Islet precursor cell (in vitro differentiated cells): ENCODE results near the gene MRPS27.
"Not testable (repeated sequence)": the region's sequence is repeated elsewhere in the genome, so short reads cannot be mapped to it uniquely, and the experiment has no call there.

Source experiments
- DNase-seq: peaks from one replicate; pipeline ENCODE4 v3.0.0-alpha.2; 2018

Gene MRPS27

GRCh38 chr5:72325566-72326305 is 5.7 kb upstream of the MRPS27 start:
- no peak for DNase-seq

GRCh38 chr5:72324189-72324825 is 4.3 kb upstream of the MRPS27 start:
- no peak for DNase-seq

GRCh38 chr5:72319435-72319975 is 535 bp downstream of the MRPS27 start:
- not testable (repeated sequence) for DNase-seq

DNA sequence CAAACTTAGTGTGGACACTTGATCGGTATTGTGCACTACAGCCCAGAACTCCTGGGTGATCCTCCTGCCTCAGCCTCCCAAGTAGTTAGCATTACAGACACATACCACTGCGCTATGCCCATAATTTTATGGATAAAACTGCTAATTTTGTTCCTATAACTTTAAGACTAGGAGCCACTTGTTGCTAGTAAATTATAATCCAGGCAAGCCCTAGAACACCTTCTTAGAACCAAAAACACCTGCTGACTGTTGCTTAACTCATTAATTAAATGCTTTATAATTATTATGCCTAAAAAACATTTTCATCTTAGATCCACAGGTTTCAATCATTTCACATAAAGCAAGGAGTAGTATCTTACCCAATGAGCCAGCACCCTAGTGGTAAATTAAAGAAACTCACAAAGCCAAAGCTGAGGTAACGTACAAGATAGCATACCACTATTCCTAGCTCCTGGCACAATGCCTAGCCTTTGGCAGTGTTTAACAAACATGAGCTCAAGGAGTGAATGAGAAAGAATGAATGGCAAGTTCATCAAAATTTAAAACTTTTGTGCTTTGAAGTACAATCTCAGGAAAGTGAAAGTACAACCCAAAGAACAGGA is 5.4 kb downstream of the MRPS27 start:
- no peak for DNase-seq

DNA sequence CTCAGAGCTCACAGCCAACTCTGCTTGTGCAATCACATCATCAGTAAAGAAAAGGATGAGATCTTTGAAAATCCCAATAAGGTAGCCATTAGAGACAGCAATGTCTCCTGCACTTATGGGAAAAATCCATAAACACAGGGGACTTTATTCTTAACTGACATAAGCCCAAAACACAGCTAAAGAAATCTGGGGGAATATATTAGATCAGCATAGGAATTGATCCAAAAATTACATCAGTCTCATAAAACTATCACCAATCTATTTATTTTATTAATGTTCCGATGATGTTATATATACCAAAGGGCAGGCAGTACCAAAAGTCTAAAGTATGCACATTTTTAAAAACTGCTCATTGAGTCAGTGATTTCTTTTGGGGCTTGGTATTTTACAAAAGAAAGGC is 6.9 kb downstream of the MRPS27 start:
- no peak for DNase-seq

- no peak for DNase-seq
These were observed 11.2 kb downstream of the MRPS27 start for GRCh38 chr5:72308853-72309191.

DNA sequence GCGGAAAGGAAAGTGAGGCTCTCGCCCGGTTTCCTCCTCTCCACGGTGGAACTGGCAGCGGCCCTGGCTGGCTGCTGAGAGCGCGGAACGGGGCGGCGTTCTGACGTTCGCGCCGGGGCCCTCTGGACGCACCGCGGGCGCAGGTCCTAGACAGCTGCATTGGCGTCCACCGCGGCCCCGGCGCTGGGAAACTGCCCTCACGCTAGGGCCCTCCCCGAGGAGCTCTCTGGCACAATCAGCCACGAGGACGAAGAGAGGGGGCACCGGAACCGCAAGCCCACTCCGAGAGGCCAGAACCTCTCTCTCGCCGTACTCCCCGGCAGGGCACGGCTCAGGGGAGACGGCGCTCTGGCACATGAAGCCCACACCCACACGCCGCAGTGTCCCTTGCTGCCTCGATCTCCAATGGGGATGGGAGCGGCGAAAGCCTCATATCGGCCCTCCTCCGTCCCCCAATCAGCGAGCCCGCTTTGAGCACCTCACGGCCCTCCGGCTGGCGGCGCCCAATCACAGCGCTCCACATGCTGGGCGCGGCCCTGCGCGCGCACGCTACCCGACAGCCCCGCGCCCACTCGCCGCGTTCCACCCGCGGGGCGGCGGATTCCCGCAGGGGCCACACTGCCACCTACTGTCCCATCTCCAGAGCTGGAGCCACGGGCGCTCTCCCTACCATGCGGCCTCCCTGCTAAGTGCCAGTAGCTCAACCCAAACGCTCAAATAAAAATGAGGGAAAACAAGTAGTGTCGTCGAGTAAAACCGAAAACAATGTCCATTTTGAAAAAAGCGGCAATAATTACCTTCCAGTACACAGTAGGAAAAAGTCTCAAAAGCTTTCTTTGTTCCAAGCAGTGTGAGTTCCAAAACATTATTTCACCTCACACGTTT is 11.8 kb downstream of the MRPS27 start:
- peak; percentile 99 for DNase-seq

DNA sequence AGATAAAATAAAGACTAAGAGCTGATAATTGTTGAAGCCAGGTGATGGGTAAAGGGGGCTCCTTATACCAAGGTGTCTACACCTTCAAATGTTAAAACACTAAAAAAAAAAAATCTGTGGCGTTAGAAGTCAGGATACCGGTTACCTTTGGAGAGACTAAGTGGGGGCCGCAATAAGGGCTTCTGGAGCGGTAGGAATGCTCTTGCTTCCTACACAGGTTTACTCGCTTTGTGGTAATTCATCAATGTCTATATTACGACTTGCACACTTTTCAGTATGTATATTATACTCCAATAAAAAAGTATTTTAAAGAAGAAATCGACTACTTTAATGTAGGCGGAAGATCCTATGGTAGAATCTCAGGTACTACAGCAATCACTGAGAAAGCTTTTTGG is 12.5 kb downstream of the MRPS27 start:
- DNase-seq, result no peak

GRCh38 chr5:72305194-72306142 is 14.6 kb downstream of the MRPS27 start:
- DNase-seq, result no peak

- DNase-seq, result peak; percentile 82
These were observed 17.9 kb downstream of the MRPS27 start for GRCh38 chr5:72302171-72302570.

DNA sequence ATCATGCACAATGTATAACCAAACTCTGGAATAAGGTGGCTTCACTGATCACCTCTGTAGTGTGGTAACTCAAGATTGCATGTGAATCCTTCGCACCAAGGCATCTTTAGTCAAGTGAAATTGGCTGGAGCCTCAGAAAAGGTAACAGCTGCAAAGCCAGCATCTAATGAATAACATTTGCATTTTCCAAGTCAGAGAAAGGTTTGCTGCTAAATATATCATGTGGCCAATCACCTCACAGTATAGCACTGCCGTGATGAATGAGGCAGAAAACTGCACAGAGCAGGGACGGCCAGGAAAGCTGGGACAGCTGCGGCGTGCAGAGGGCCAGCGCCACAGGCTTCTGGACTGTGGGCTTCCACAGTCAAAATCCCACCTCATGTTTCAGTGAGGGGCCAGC is 18.5 kb downstream of the MRPS27 start:
- DNase-seq, result no peak

GRCh38 chr5:72300590-72301339 is 19.3 kb downstream of the MRPS27 start:
- no peak for DNase-seq

- no peak for DNase-seq
These were observed 21.3 kb downstream of the MRPS27 start for GRCh38 chr5:72298711-72299110.

DNA sequence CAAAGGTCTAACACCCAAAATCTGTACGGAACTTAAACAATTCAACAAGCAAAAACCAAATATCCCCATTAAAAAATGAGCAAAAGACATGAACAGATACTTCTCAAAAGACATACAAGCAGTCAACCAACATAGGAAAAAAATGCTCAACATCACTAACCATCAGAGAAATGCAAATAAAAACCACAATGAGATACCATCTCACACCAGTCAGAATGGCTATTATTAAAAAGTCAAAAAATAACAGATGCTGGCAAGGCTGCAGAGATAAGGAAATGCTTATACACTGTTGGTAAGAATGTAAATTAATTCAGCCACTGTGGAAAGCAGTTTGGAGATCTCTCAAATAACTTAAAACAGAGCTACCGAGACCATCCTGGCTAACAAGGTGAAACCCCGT is 21.9 kb downstream of the MRPS27 start:
- not testable (repeated sequence) for DNase-seq

- DNase-seq, result no peak
These were observed 23.8 kb downstream of the MRPS27 start for GRCh38 chr5:72296256-72296655.

DNA sequence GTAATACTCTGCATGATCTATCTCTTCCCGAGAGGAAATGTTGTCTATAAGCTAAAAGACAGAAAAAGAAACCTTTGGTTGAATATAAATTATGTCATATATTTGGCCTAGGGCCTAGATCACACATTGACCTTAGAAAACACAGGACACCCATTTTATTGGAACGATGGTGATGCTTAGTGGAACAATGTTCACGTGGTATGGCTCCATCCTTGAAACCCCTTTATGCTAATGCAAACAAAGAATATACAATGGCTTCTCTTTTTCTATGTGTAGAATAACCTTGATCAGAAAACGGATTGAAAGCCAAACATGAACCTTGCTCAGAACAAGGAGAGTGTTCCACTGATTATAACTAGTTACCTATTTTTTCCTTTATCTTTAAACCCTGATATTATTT is 24.5 kb downstream of the MRPS27 start:
- DNase-seq, result no peak

- DNase-seq, result no peak
These were observed 25.6 kb downstream of the MRPS27 start for GRCh38 chr5:72294473-72294872.

DNA sequence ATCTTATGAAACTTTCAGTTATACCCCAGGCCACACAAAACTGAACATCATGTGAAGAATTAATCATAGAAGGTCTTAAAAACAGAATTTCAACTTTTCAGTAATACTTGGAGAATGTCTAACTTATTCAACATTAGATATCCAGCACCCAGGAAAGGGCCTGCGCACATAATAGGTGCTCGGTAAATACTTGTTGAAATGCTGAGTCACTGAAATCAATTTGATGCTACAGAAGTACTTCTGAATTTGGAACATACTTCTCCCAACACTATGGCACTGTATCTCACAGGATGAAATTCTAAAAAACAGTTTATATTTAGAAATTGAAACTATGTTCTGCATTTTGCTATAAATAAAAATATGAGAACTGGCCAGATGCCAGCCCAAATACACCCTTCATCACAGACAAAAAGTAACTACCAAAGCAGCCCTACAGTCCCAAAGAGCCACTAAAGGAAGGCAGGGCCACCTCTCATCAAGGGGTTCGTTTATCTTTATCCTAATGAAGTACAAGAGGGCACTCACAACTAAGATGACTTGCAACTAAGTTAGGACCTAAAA is 26.5 kb downstream of the MRPS27 start:
- no peak for DNase-seq

- no peak for DNase-seq
These were observed 27.6 kb downstream of the MRPS27 start for GRCh38 chr5:72292411-72292810.

GRCh38 chr5:72291601-72292000 is 28.4 kb downstream of the MRPS27 start:
- DNase-seq, result no peak
